HL-60 (cell line): Measurements from ENCODE around the gene GPALPP1.

Experiments used
- CTCF ChIP-seq: IDR thresholded peaks from one replicate; pipeline ENCODE4 v1.5.1; 2011; ENCODE audit warnings: low read length, control low read depth, inconsistent platforms; ENCODE audit not compliant: insufficient read depth
- GABPA ChIP-seq: IDR thresholded peaks from 2 replicates; pipeline ENCODE4 v1.6.1; 2012; ENCODE audit warnings: low read depth
- POLR2AphosphoS5 ChIP-seq: IDR thresholded peaks from 2 replicates; pipeline ENCODE4 v1.6.1; 2012; ENCODE audit warnings: low read depth
- REST ChIP-seq: IDR thresholded peaks from 2 replicates; pipeline ENCODE4 v1.6.1; 2012; ENCODE audit warnings: low read depth; ENCODE audit not compliant: insufficient replicate concordance
- SPI1 ChIP-seq: IDR thresholded peaks from 2 replicates; pipeline ENCODE4 v1.6.1; 2012; ENCODE audit warnings: low read depth, mild to moderate bottlenecking, borderline replicate concordance

- TF ChIP-seq CTCF (no peak), REST (no peak), POLR2AphosphoS5 (no peak), GABPA (no peak), SPI1 (no peak)
These were observed 17.4 kb upstream of the GPALPP1 start for GRCh38 chr13:44971656-44972595.
